ENCODE data around the gene CACNA1B.
"Not testable (repeated sequence)": the region's sequence is repeated elsewhere in the genome, so short reads cannot be mapped to it uniquely, and the experiment has no call there.

Gene CACNA1B

GRCh38 chr9:138100711-138101350 lies 223.2 kb downstream of the CACNA1B start:
- DNase-seq = no peak

GRCh38 chr9:138101444-138102234 lies 224.1 kb downstream of the CACNA1B start:
- DNase-seq = no peak

GRCh38 chr9:138102246-138103051 lies 224.9 kb downstream of the CACNA1B start:
- DNase-seq = no peak

GRCh38 chr9:138103111-138103848 lies 225.7 kb downstream of the CACNA1B start:
- DNase-seq = no peak

- DNase-seq = no peak
Measured at GRCh38 chr9:138103849-138104206, 226.2 kb downstream of the CACNA1B start.

- DNase-seq = no peak
Measured at GRCh38 chr9:138104251-138105122, 226.9 kb downstream of the CACNA1B start.

GRCh38 chr9:138105123-138105415 lies 227.5 kb downstream of the CACNA1B start:
- no peak for DNase-seq

GRCh38 chr9:138105561-138106505 lies 228.3 kb downstream of the CACNA1B start:
- no peak for DNase-seq

GRCh38 chr9:138107039-138107438 lies 229.5 kb downstream of the CACNA1B start:
- DNase-seq = not testable (repeated sequence)

GRCh38 chr9:138111607-138112006 lies 234.0 kb downstream of the CACNA1B start:
- no peak for DNase-seq

GRCh38 chr9:138112090-138112748 lies 234.6 kb downstream of the CACNA1B start:
- DNase-seq = no peak

- no peak for DNase-seq
Measured at GRCh38 chr9:138112791-138113600, 235.4 kb downstream of the CACNA1B start.

- DNase-seq = not testable (repeated sequence)
Measured at GRCh38 chr9:138113701-138114325, 236.2 kb downstream of the CACNA1B start.

- DNase-seq = no peak
Measured at GRCh38 chr9:138114501-138115245, 237.1 kb downstream of the CACNA1B start.

- no peak for DNase-seq
Measured at GRCh38 chr9:138115506-138115905, 237.9 kb downstream of the CACNA1B start.

GRCh38 chr9:138116521-138116920 lies 238.9 kb downstream of the CACNA1B start:
- DNase-seq = no peak

- no peak for DNase-seq
Measured at GRCh38 chr9:138117101-138117750, 239.6 kb downstream of the CACNA1B start.

Measured in right kidney (tissue), 1 donor.